HCT116 (cell line): ENCODE measurements around the gene SCNN1B. TPM values are rescaled to one million over a fixed set of nuclear protein-coding genes. Genes with fewer than 3 reads are reported as not detected.

Experiments used
- ATAC-seq: fragments of 200-7000 bp; cut with Tn5 transposase; 2 replicates; pipeline ENCODE4 v1.9.1; 2020; ENCODE audit warnings: mild to moderate bottlenecking, moderate library complexity
- BruUV-seq: library from RNA; stranded (reverse); fragments of 400-500 nt; replicated peaks from 2 replicates; lab custom pipeline; 2021; lab: Mats Ljungman, UMichigan
- CTCF ChIA-PET: fragments of 300-600 bp; sonication (Branson Sonifier 250); formaldehyde crosslinking; loops from one replicate; lab custom pipeline; 2021; ENCODE audit warnings: antibody characterized with exemption; lab: Charles Lee
- POLR2A ChIA-PET: fragments of 300-600, 350-600 bp; sonication (Branson Sonifier 250); formaldehyde crosslinking; loops from one replicate; lab custom pipeline; 2021; ENCODE audit warnings: antibody characterized with exemption; lab: Charles Lee
- RAD21 ChIA-PET, 2 experiments: fragments of 300-600 bp; sonication (Branson Sonifier 250); formaldehyde crosslinking; loops; one replicate each; lab custom pipeline; 2023; ENCODE audit warnings: low total read pairs in 2 of 2; ENCODE audit not compliant: uncharacterized antibody in 2 of 2, unreplicated experiment in 2 of 2, low non-redundant PET in 1 of 2; lab: Charles Lee
- DNase-seq: peaks from one replicate; pipeline ENCODE4 v3.0.0-alpha.2; 2010; ENCODE audit warnings: low read depth, low spot score
- H2AFZ ChIP-seq: fragments of 200-600 bp; shearing (Covaris generic), sonication (generic); 2 replicates; pipeline ENCODE4 v1.6.1; 2017; ENCODE audit warnings: low read depth, mixed run types, mixed read lengths, antibody characterized with exemption, low read length; ENCODE audit not compliant: poor library complexity, severe bottlenecking
- H3K27ac ChIP-seq: 2 replicates; pipeline ENCODE4 v1.5.1; 2012; ENCODE audit warnings: low read depth, low read length
- H3K27me3 ChIP-seq: fragments of 200-600 bp; sonication (generic); 2 replicates; pipeline ENCODE4 v1.6.1; 2016; ENCODE audit warnings: mixed run types, low read length, mixed read lengths; ENCODE audit not compliant: insufficient read depth
- H3K36me3 ChIP-seq, 2 experiments: fragments of 200-500 bp in 1 of 2; fragments of 200-600 bp in 1 of 2; sonication (Bioruptor generic) in 1 of 2; sonication (generic) in 1 of 2; 2 replicates each; pipeline versions ENCODE4 v1.5.1 to v1.6.1; 2014 to 2016; ENCODE audit warnings: low read length in 2 of 2, inconsistent platforms in 1 of 2, mixed read lengths in 1 of 2, mixed run types in 1 of 2; ENCODE audit not compliant: insufficient read depth in 2 of 2, control insufficient read depth in 1 of 2
- H3K4me1 ChIP-seq, 2 experiments: fragments of 200-600 bp in 1 of 2; sonication (generic) in 1 of 2; 2 replicates each; pipeline versions ENCODE4 v1.5.1 to v1.6.1; 2012 to 2017; ENCODE audit warnings: low read length in 2 of 2, inconsistent platforms in 1 of 2, mild to moderate bottlenecking in 1 of 2, mixed read lengths in 1 of 2, mixed run types in 1 of 2, moderate library complexity in 1 of 2; ENCODE audit not compliant: insufficient read depth in 2 of 2, control insufficient read depth in 1 of 2
- H3K4me2 ChIP-seq: fragments of 200-600 bp; sonication (generic); 2 replicates; pipeline ENCODE4 v1.6.1; 2017; ENCODE audit warnings: mixed run types, low read length, mixed read lengths
- H3K4me3 ChIP-seq, 2 experiments: fragments of 200-600 bp in 1 of 2; sonication (generic) in 1 of 2; replicated peaks in 1 of 2; 2 replicates each; pipeline ENCODE4 v1.5.1; 2011 to 2016; ENCODE audit warnings: low read length in 2 of 2, control low read depth in 1 of 2, low read depth in 1 of 2, mild to moderate bottlenecking in 1 of 2, mixed read lengths in 1 of 2, mixed run types in 1 of 2
- H3K79me2 ChIP-seq: fragments of 200-600 bp; sonication (generic); 2 replicates; pipeline ENCODE4 v1.6.1; 2017; ENCODE audit warnings: mild to moderate bottlenecking, mixed run types, low read length, moderate library complexity, mixed read lengths; ENCODE audit not compliant: insufficient read depth
- H3K9ac ChIP-seq: fragments of 200-600 bp; sonication (generic); 2 replicates; pipeline ENCODE4 v1.6.1; 2016; ENCODE audit warnings: low read length, mixed read lengths
- H3K9me2 ChIP-seq: fragments of 200-600 bp; sonication (generic), shearing (Covaris generic); 2 replicates; pipeline ENCODE4 v1.6.1; 2017; ENCODE audit warnings: mixed run types, mild to moderate bottlenecking, moderate library complexity; ENCODE audit not compliant: insufficient read depth
- H3K9me3 ChIP-seq, 2 experiments: fragments of 200-500 bp in 1 of 2; fragments of 200-600 bp in 1 of 2; sonication (Bioruptor generic) in 1 of 2; sonication (generic) in 1 of 2; 2 replicates each; pipeline ENCODE4 v1.6.1; 2014 to 2017; ENCODE audit warnings: low read length in 2 of 2, mixed read lengths in 2 of 2, inconsistent platforms in 1 of 2, low read depth in 1 of 2, mild to moderate bottlenecking in 1 of 2, mixed run types in 1 of 2, moderate library complexity in 1 of 2; ENCODE audit not compliant: control insufficient read depth in 1 of 2, insufficient read depth in 1 of 2
- H4K20me1 ChIP-seq: fragments of 200-600 bp; sonication (generic), shearing (Covaris generic); 2 replicates; pipeline ENCODE4 v1.6.1; 2017; ENCODE audit warnings: mixed run types, mild to moderate bottlenecking, moderate library complexity; ENCODE audit not compliant: insufficient read depth
- EZH2phosphoT487 ChIP-seq: fragments of 200-600 bp; IDR thresholded peaks from 2 replicates; pipeline ENCODE4 v1.6.1; 2018; ENCODE audit warnings: antibody characterized with exemption, borderline replicate concordance
- POLR2AphosphoS5 ChIP-seq: IDR thresholded peaks from 2 replicates; pipeline ENCODE4 v1.6.1; 2011; ENCODE audit warnings: mild to moderate bottlenecking, low read depth, low read length, moderate library complexity
- ZBTB33 ChIP-seq: IDR thresholded peaks from 2 replicates; pipeline ENCODE4 v1.6.1; 2011; ENCODE audit warnings: mild to moderate bottlenecking, low read length, moderate library complexity; ENCODE audit not compliant: insufficient replicate concordance; ENCODE audit errors: extremely low read depth
- intact Hi-C: fragments of 100-400 bp; cut with micrococcal nuclease; formaldehyde crosslinking; loops from 2 replicates; pipeline ENCODE4 v1.10.0; 2022
- total RNA-seq: library from RNA; stranded (reverse); gene quantifications from one replicate; pipeline ENCODE4 v1.2.1, GENCODE V29; 2021; ENCODE audit not compliant: unreplicated experiment

Gene SCNN1B
- total RNA-seq, 1 experiment from 2014 or later = 0.37 TPM

GRCh38 chr16:23428351-23428750 lies 126.2 kb downstream of the SCNN1B start:
- intact Hi-C loops = no loop called here

More at GRCh38 chr16:23428351-23428750, 126.2 kb downstream of the SCNN1B start:
- no TSS peak for BruUV-seq
- no peak overlapping the region for H3K9ac ChIP-seq
- no peak for TF ChIP-seq ZBTB33
- no peak for TF ChIP-seq EZH2phosphoT487
- TF ChIP-seq POLR2AphosphoS5 = no peak
- TF ChIP-seq, all 23 proteins: peak for 0
- Histone ChIP-seq H3K27ac (no peak overlapping the region), H3K9me2 (no peaks in the 10 kb centered on the region), H3K4me1 (peaks cover 15 to 19% of the 10 kb centered on the region in 2 experiments), H3K4me3 (no peak overlapping the region), H3K79me2 (no peaks in the 10 kb centered on the region), H3K27me3 (no peaks in the 10 kb centered on the region), H4K20me1 (no peaks in the 10 kb centered on the region), H3K9me3 (no peaks in the 10 kb centered on the region), H2AFZ (no peak overlapping the region), H3K4me2 (no peak overlapping the region), H3K36me3 (peaks cover 3 to 8% of the 10 kb centered on the region in 2 experiments; a peak in 2 of 4 replicates)
- ChIA-PET POLR2A (no interaction called here), CTCF (no interaction called here), RAD21 (no interaction called here)
- no peak for ATAC-seq
- DNase-seq = no peak

Other genes starting within 250 kb of the SCNN1B start
- 12.2 TPM for gene USP31, start 152.8 kb upstream of the SCNN1B start, total RNA-seq
- not detected for gene SCNN1G, start 119.6 kb upstream of the SCNN1B start, total RNA-seq
- 22.1 TPM for gene COG7, start 150.9 kb downstream of the SCNN1B start, total RNA-seq
- 68.3 TPM for gene GGA2, start 208.2 kb downstream of the SCNN1B start, total RNA-seq